Activated CD8-positive, alpha-beta T cell treated with anti-CD3 and anti-CD28 coated beads, Interleukin-2, amount 10 ng/mL, durations not matched to agents 7 days and 5 days (primary cell): ENCODE data around the gene FCAMR. TPM values are rescaled to one million over a fixed set of nuclear protein-coding genes. Genes with fewer than 3 reads are reported as not detected.
A peak's percentile ranks its signal among the peaks of the same experiment; 100 is the strongest.

ENCODE experiments used
- ATAC-seq: fragments of 150-1000 bp; cut with Tn5 transposase; one replicate; pipeline ENCODE4 v1.10.0; 2021; ENCODE audit warnings: moderate library complexity
- CTCF ChIA-PET: fragments of 350-600 bp; sonication (Branson Sonifier 250); formaldehyde crosslinking; loops from one replicate; lab custom pipeline; 2021; ENCODE audit warnings: antibody characterized with exemption; lab: Charles Lee
- POLR2A ChIA-PET: fragments of 350-600 bp; sonication (Branson Sonifier 250); formaldehyde crosslinking; loops from one replicate; lab custom pipeline; 2021; ENCODE audit warnings: antibody characterized with exemption; lab: Charles Lee
- DNase-seq: peaks from one replicate; pipeline ENCODE4 v3.0.0-alpha.2; 2020
- H3K27ac Mint-ChIP-seq: one replicate; pipeline ENCODE4 v1.8.0; 2021; ENCODE audit warnings: mild to moderate bottlenecking, mixed read lengths
- H3K27me3 Mint-ChIP-seq: one replicate; pipeline ENCODE4 v1.8.0; 2021; ENCODE audit warnings: low read depth, mixed read lengths
- H3K36me3 Mint-ChIP-seq: one replicate; pipeline ENCODE4 v1.8.0; 2021; ENCODE audit warnings: low read depth, mixed read lengths
- H3K4me1 Mint-ChIP-seq: one replicate; pipeline ENCODE4 v1.8.0; 2021; ENCODE audit warnings: low read depth, mixed read lengths
- H3K4me3 Mint-ChIP-seq: one replicate; pipeline ENCODE4 v1.8.0; 2021; ENCODE audit warnings: mild to moderate bottlenecking, mixed read lengths
- H3K9me3 Mint-ChIP-seq: one replicate; pipeline ENCODE4 v1.8.0; 2022; ENCODE audit warnings: mixed read lengths; ENCODE audit not compliant: insufficient read depth
- total RNA-seq, 2 experiments: library from RNA; stranded (reverse); gene quantifications; one replicate each; pipeline ENCODE4 v1.2.3, GENCODE V29; 2021

Gene FCAMR
- total RNA-seq, 2 experiments from 2014 or later: not detected

GRCh38 chr1:206971029-206971655 is 882 bp upstream of the FCAMR start:
- no peaks in the 10 kb centered on the region for H3K36me3 Mint-ChIP-seq
- peaks cover 24% of the 10 kb centered on the region for H3K4me1 Mint-ChIP-seq
- CTCF ChIA-PET: interaction anchor here (0.7 to 7.8 kb wide), 7 partner anchors 10 to 201 kb away, joined by 3 to 71 read pairs (median 6); no protein-coding TSS in a partner anchor
- DNase-seq: no peak
- no peak for ATAC-seq
- POLR2A ChIA-PET: no interaction called here
- peaks cover 32% of the 10 kb centered on the region for H3K27me3 Mint-ChIP-seq
- no peaks in the 10 kb centered on the region for H3K9me3 Mint-ChIP-seq
- no peak overlapping the region for H3K27ac Mint-ChIP-seq
- no peak overlapping the region for H3K4me3 Mint-ChIP-seq

GRCh38 chr1:206969090-206969489 is 1.2 kb downstream of the FCAMR start:
- POLR2A ChIA-PET: no interaction called here

GRCh38 chr1:206967096-206967849 is 3.0 kb downstream of the FCAMR start:
- POLR2A ChIA-PET: no interaction called here
- no peaks in the 10 kb centered on the region for H3K36me3 Mint-ChIP-seq
- DNase-seq (no peak), ATAC-seq (peak; percentile 57)
- H3K9me3 Mint-ChIP-seq: no peaks in the 10 kb centered on the region
- H3K4me1 Mint-ChIP-seq: peaks cover 48% of the 10 kb centered on the region
- CTCF ChIA-PET: interaction anchor here (0.8 to 7.8 kb wide), 5 partner anchors 9 to 40 kb away, joined by 3 to 71 read pairs (median 5); no protein-coding TSS in a partner anchor
- peak overlapping the region; percentile 12 for H3K4me3 Mint-ChIP-seq
- H3K27ac Mint-ChIP-seq: peak overlapping the region; percentile 33
- peaks cover 26% of the 10 kb centered on the region for H3K27me3 Mint-ChIP-seq

More at GRCh38 chr1:206969090-206969489, 1.2 kb downstream of the FCAMR start:
- no peak for ATAC-seq
- Mint-ChIP-seq H3K4me3 (no peak overlapping the region), H3K4me1 (peaks cover 32% of the 10 kb centered on the region), H3K27ac (no peak overlapping the region), H3K9me3 (no peaks in the 10 kb centered on the region), H3K27me3 (peaks cover 32% of the 10 kb centered on the region), H3K36me3 (no peaks in the 10 kb centered on the region)
- CTCF ChIA-PET: interaction anchor here (1.0 to 7.8 kb wide), 4 partner anchors 10 to 57 kb away, joined by 3 to 71 read pairs (median 4); no protein-coding TSS in a partner anchor
- DNase-seq: no peak

- H3K4me1 Mint-ChIP-seq: peaks cover 59% of the 10 kb centered on the region
- ChIA-PET POLR2A (interaction anchor here (0.7 kb wide), 1 partner anchor 12 kb away, joined by 3 read pairs; no protein-coding TSS in a partner anchor), CTCF (interaction anchor here (0.9 to 1.2 kb wide), 7 partner anchors 10 to 308 kb away, joined by 3 to 5 read pairs (median 3); no protein-coding TSS in a partner anchor)
- peaks cover 16% of the 10 kb centered on the region for H3K27me3 Mint-ChIP-seq
- no peaks in the 10 kb centered on the region for H3K9me3 Mint-ChIP-seq
- no peak for DNase-seq
- no peaks in the 10 kb centered on the region for H3K36me3 Mint-ChIP-seq
- no peak for ATAC-seq
- H3K27ac Mint-ChIP-seq: no peak overlapping the region
- H3K4me3 Mint-ChIP-seq: no peak overlapping the region
These were observed 4.5 kb downstream of the FCAMR start for GRCh38 chr1:206965781-206966180.

- POLR2A ChIA-PET: no interaction called here
- peaks cover 59% of the 10 kb centered on the region for H3K4me1 Mint-ChIP-seq
- no peak overlapping the region for H3K27ac Mint-ChIP-seq
- no peak for DNase-seq
- H3K36me3 Mint-ChIP-seq: no peaks in the 10 kb centered on the region
- ATAC-seq: no peak
- CTCF ChIA-PET: interaction anchor here (1.2 to 4.5 kb wide), 5 partner anchors 9 to 30 kb away, joined by 3 to 24 read pairs (median 9); no protein-coding TSS in a partner anchor
- H3K9me3 Mint-ChIP-seq: no peaks in the 10 kb centered on the region
- H3K4me3 Mint-ChIP-seq: no peak overlapping the region
- no peaks in the 10 kb centered on the region for H3K27me3 Mint-ChIP-seq
These were observed 6.5 kb downstream of the FCAMR start for GRCh38 chr1:206963740-206964139.

GRCh38 chr1:206963119-206963712 is 7.0 kb downstream of the FCAMR start:
- Mint-ChIP-seq H3K9me3 (no peaks in the 10 kb centered on the region), H3K27me3 (no peaks in the 10 kb centered on the region), H3K4me3 (no peak overlapping the region), H3K36me3 (no peaks in the 10 kb centered on the region), H3K27ac (no peak overlapping the region), H3K4me1 (peaks cover 54% of the 10 kb centered on the region)
- no peak for ATAC-seq
- POLR2A ChIA-PET: no interaction called here
- DNase-seq: no peak
- CTCF ChIA-PET: interaction anchor here (1.2 to 4.5 kb wide), 8 partner anchors 9 to 237 kb away, joined by 3 to 24 read pairs (median 6); partner anchors contain the start of gene PIGR

GRCh38 chr1:206962272-206962671 is 8.0 kb downstream of the FCAMR start:
- H3K27me3 Mint-ChIP-seq: no peaks in the 10 kb centered on the region
- no peaks in the 10 kb centered on the region for H3K36me3 Mint-ChIP-seq
- H3K4me1 Mint-ChIP-seq: peaks cover 45% of the 10 kb centered on the region
- ChIA-PET POLR2A (no interaction called here), CTCF (interaction anchor here (1.0 to 4.5 kb wide), 12 partner anchors 10 to 236 kb away, joined by 3 to 24 read pairs (median 3); partner anchors contain the start of gene PIGR)
- no peak overlapping the region for H3K4me3 Mint-ChIP-seq
- DNase-seq (peak; percentile 28), ATAC-seq (peak; percentile 79)
- peak overlapping the region; percentile 40 for H3K27ac Mint-ChIP-seq
- no peaks in the 10 kb centered on the region for H3K9me3 Mint-ChIP-seq

- Mint-ChIP-seq H3K4me3 (no peak overlapping the region), H3K4me1 (peaks cover 39% of the 10 kb centered on the region), H3K27ac (peak overlapping the region; percentile 24), H3K9me3 (no peaks in the 10 kb centered on the region), H3K27me3 (no peaks in the 10 kb centered on the region), H3K36me3 (no peaks in the 10 kb centered on the region)
- ATAC-seq (no peak), DNase-seq (no peak)
- POLR2A ChIA-PET: no interaction called here
- CTCF ChIA-PET: interaction anchor here (0.8 to 4.5 kb wide), 12 partner anchors 9 to 237 kb away, joined by 3 to 24 read pairs (median 3); partner anchors contain the start of gene PIGR
These were observed 8.6 kb downstream of the FCAMR start for GRCh38 chr1:206961668-206962067.

- no peak for DNase-seq
- H3K4me3 Mint-ChIP-seq: no peak overlapping the region
- H3K36me3 Mint-ChIP-seq: no peaks in the 10 kb centered on the region
- ChIA-PET CTCF (interaction anchor here (0.8 to 4.5 kb wide), 3 partner anchors 21 to 236 kb away, joined by 3 to 24 read pairs (median 15); no protein-coding TSS in a partner anchor), POLR2A (interaction anchor here (0.5 kb wide), 1 partner anchor 23 kb away, joined by 3 read pairs; no protein-coding TSS in a partner anchor)
- H3K27me3 Mint-ChIP-seq: no peaks in the 10 kb centered on the region
- peaks cover 32% of the 10 kb centered on the region for H3K4me1 Mint-ChIP-seq
- ATAC-seq: no peak
- H3K9me3 Mint-ChIP-seq: no peaks in the 10 kb centered on the region
- no peak overlapping the region for H3K27ac Mint-ChIP-seq
These were observed 9.4 kb downstream of the FCAMR start for GRCh38 chr1:206960676-206961386.

GRCh38 chr1:206958144-206958543 is 12.1 kb downstream of the FCAMR start:
- ChIA-PET CTCF (interaction anchor here (1.2 to 2.6 kb wide), 2 partner anchors 24 to 46 kb away, joined by 5 to 17 read pairs; no protein-coding TSS in a partner anchor), POLR2A (no interaction called here)
- Mint-ChIP-seq H3K27ac (no peak overlapping the region), H3K9me3 (no peaks in the 10 kb centered on the region), H3K27me3 (no peaks in the 10 kb centered on the region), H3K4me3 (no peak overlapping the region), H3K36me3 (no peaks in the 10 kb centered on the region), H3K4me1 (peaks cover 32% of the 10 kb centered on the region)
- ATAC-seq (no peak), DNase-seq (no peak)

GRCh38 chr1:206957639-206958038 is 12.6 kb downstream of the FCAMR start:
- DNase-seq (no peak), ATAC-seq (no peak)
- peaks cover 27% of the 10 kb centered on the region for H3K4me1 Mint-ChIP-seq
- ChIA-PET POLR2A (no interaction called here), CTCF (interaction anchor here (0.7 to 2.6 kb wide), 5 partner anchors 11 to 223 kb away, joined by 3 to 17 read pairs (median 4); partner anchors contain the start of gene PIGR)
- H3K36me3 Mint-ChIP-seq: no peaks in the 10 kb centered on the region
- no peak overlapping the region for H3K27ac Mint-ChIP-seq
- H3K27me3 Mint-ChIP-seq: no peaks in the 10 kb centered on the region
- no peak overlapping the region for H3K4me3 Mint-ChIP-seq
- no peaks in the 10 kb centered on the region for H3K9me3 Mint-ChIP-seq
